SHP77 treated with DMSO at 0.1 percent for 48 hours (cell line): ENCODE data around the gene CCDC97.
"Not testable (repeated sequence)": the region's sequence is repeated elsewhere in the genome, so short reads cannot be mapped to it uniquely, and the experiment has no call there.

ENCODE experiments used
- DNase-seq: peaks from one replicate; lab custom pipeline; 2025; lab: John Stamatoyannopoulos, UW

Gene CCDC97

GRCh38 chr19:41310033-41310831 is at the start of gene CCDC97:
Gene CCDC97 (plus strand): TSS chr19:41310172. CDS start chr19:41310311, 139 bp downstream.
- peak; percentile 74 for DNase-seq

GRCh38 chr19:41261474-41262190 is 48.3 kb upstream of the CCDC97 start:
- no peak for DNase-seq

GRCh38 chr19:41263042-41263849 is 46.7 kb upstream of the CCDC97 start:
- peak; percentile 63 for DNase-seq

- peak; percentile 99 for DNase-seq
Measured at GRCh38 chr19:41263850-41264580, 46.0 kb upstream of the CCDC97 start, which contains the start of gene HNRNPUL1. Gene HNRNPUL1 (plus strand): TSS chr19:41264372. CDS start chr19:41264504, 132 bp downstream.

GRCh38 chr19:41264581-41265394 is 45.2 kb upstream of the CCDC97 start:
- DNase-seq, result no peak

- DNase-seq, result no peak
Measured at GRCh38 chr19:41265395-41266153, 44.4 kb upstream of the CCDC97 start.

GRCh38 chr19:41269055-41269454 is 40.9 kb upstream of the CCDC97 start:
- DNase-seq, result no peak

- no peak for DNase-seq
Measured at GRCh38 chr19:41269571-41269970, 40.4 kb upstream of the CCDC97 start.

- no peak for DNase-seq
Measured at GRCh38 chr19:41273076-41273475, 36.9 kb upstream of the CCDC97 start.

- no peak for DNase-seq
Measured at GRCh38 chr19:41274802-41275201, 35.2 kb upstream of the CCDC97 start.

- no peak for DNase-seq
Measured at GRCh38 chr19:41276231-41276630, 33.7 kb upstream of the CCDC97 start.

- no peak for DNase-seq
Measured at GRCh38 chr19:41278478-41278877, 31.5 kb upstream of the CCDC97 start.

GRCh38 chr19:41288673-41289530 is 21.1 kb upstream of the CCDC97 start:
- no peak for DNase-seq

GRCh38 chr19:41289814-41290213 is 20.2 kb upstream of the CCDC97 start:
- DNase-seq, result not testable (repeated sequence)

GRCh38 chr19:41294393-41294792 is 15.6 kb upstream of the CCDC97 start:
- DNase-seq, result no peak

GRCh38 chr19:41295499-41295898 is 14.5 kb upstream of the CCDC97 start:
- no peak for DNase-seq

GRCh38 chr19:41296433-41296871 is 13.5 kb upstream of the CCDC97 start:
- DNase-seq, result no peak

- no peak for DNase-seq
Measured at GRCh38 chr19:41297628-41298347, 12.2 kb upstream of the CCDC97 start.
